Activated naive CD8-positive, alpha-beta T cell treated with anti-CD3 and anti-CD28 coated beads, Interleukin-2, amount 50 U/mL, for 16 hours (primary cell): Measurements from ENCODE around the gene NYNRIN.
"Not testable (repeated sequence)": the region's sequence is repeated elsewhere in the genome, so short reads cannot be mapped to it uniquely, and the experiment has no call there.

Experiments
- DNase-seq: peaks from one replicate; pipeline ENCODE4 v3.0.0-alpha.2; 2020; ENCODE audit warnings: low read depth, low spot score

NYNRIN gene

DNA sequence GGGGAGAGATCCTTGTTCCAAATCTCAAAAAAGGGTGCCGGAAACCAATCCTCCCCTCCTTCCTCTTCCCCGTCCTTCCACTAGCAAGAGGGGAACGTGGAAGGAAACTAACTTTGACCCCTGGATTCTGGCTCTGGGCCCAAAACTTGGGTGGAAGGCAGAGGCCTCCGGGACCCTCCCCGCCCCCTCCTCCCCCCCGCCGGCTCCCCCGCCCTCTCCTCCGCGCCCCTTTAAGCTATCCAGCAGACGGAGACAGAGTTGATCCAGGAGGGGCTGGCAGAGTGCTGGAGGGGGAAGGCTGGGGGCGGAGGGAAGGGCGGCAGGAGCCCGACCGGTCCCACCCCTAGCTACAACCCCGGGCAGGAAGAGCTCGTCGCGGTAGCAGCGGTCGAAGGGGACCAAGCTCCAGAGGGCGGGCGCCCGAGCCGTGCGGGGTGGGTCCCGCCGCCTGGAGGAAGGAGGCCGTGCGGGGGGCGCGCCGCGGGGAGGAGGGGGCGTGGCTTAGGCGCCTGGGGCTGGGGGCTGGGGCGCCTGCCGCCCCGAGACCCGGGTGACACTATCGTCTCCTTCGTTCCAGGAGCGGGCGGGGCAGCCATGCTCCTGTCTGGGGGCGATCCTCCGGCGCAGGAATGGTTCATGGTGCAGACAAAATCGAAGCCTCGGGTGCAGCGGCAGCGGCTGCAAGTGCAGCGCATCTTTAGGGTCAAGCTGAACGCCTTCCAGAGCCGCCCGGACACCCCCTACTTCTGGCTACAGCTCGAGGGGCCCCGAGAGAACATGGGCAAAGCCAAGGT lies at the start of gene NYNRIN:
TSS of gene NYNRIN (plus strand) at position 351 of the 794 bp plus-strand sequence. CDS start at position 595, 244 bp downstream.
- no peak for DNase-seq

DNA sequence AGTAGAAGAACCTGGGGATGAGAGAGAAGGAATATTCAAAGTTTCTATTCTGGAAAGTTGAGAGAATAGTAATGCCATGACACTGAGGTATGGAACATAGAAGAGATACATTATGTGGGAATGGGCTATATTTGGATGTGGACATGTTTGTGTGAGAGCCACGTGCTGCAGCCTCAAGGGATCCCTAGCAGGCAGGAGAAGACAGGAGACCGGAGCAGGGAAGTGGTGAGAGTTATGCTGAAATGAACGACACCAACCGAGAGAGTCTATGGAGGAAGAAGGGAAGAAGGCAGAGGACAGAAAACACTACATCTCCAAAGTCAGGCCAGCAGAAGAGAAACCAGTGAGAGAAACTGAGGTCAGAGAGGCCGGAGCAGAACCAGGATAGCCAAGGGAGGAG lies 49.1 kb upstream of the NYNRIN start:
- DNase-seq = no peak

DNA sequence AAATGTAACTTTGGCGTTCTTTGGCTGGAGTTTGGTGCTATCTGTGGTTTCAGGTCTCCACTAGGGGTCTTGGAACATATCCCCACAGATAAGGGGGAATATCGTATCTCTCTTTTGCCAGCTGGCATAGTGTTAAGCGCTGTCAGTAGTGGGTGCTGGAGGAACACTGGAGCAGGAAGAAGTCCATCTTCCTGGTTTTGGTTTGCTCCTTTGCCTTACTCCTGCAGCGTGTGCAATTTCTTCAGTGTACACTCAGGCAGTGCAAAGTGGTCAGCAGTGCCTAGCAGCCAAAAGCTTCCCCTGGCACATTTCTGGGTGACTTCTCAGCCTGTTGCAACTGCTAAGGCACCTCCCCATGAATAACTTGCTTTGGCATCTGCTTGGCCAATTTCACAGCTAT lies 47.3 kb upstream of the NYNRIN start:
- no peak for DNase-seq

DNA sequence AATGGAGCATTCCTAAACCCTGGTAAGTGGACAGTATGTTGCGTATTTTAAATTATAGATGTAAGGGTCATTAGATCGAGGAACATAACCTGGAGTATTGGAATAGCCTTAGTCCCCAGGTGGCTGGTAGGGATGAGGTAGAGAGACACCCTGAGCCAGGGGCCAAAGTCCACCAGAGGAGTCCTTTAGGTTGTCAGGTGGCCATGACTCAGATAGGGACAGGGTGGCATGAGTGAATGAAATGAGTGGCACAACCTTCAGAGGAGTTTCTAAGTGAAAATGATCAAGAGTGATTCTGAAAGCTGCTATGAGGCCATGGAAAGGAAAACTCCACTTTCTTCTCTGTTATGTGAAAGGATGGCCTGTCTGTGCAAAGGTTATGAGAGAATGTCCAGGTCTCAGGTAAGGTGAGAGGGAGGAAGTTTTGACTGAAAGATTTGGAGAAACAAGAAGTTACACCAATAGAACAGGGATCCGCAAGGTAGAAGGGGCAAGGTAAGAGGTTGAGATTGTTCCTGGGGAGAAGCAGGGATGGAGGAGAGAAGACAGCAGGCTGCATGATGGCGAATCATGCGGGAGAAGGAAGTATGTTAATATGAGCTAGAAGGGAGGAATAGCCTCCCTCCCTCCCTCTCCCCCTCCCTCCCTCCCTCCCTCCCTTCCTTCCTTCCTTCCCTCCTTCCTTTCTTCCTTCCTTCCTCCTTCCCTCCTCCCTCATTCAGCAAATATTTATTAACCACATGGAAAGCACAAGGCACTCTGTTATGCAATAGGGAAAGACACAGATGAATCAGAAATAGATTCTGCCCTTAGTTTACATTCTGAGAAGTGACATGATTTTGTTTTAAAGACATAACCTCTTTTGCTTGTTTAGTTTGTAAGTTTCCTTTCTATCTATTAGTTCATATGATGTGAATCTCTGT lies 45.0 kb upstream of the NYNRIN start:
- DNase-seq = no peak

DNA sequence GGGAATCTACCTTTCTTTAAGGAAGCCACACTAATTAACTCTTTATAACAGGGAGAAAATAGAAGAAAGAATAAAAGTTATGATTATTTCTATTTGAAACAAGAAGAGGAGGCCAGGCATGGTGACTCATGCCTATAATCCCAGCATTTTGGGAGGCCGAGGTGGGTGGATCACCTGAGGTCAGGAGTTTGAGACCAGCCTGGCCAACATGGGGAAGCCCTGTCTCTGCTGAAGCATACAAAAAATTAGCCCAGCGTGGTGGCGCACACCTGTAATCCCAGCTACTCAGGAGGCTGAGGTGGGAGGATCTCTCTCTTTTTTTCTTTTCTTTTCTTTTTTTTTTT lies 44.3 kb upstream of the NYNRIN start:
- not testable (repeated sequence) for DNase-seq

DNA sequence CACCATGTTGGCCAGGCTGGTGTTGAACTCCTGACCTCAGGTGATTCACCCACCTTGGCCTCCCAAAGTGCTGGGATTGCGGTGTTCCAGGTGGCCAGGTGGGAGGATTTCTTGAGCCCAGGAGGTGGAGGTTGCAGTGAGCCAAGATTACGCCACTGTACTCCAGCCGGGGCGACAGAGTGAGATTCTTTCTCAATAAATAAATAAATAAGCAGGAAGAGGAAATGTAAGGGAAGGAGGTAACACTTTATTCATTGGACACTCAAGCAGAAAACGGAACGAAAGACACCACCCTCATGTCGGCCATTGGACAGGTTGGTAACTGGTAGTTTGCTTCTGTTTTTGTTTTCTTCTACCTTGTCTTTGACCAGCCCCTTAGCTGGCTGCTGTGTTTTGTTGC lies 43.8 kb upstream of the NYNRIN start:
- no peak for DNase-seq

DNA sequence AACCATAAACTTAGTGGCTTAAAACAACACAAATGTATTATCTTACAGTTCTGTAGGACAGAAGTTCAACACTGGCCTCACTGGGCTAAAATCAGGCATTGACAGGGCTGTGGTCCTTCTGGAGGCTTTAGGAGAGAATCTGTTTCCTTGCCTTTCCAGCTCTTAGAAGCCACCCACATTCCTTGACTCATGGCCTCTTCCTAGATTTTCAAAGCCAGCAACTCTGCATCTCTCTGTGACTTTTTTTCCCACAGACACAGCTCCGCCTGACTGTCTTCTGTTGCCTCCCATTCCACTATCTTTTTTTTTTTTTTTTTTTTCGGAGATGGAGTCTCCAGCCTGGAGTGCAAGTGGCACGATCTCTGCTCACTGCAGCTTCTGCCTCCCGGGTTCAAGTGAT lies 42.6 kb upstream of the NYNRIN start:
- no peak for DNase-seq

DNA sequence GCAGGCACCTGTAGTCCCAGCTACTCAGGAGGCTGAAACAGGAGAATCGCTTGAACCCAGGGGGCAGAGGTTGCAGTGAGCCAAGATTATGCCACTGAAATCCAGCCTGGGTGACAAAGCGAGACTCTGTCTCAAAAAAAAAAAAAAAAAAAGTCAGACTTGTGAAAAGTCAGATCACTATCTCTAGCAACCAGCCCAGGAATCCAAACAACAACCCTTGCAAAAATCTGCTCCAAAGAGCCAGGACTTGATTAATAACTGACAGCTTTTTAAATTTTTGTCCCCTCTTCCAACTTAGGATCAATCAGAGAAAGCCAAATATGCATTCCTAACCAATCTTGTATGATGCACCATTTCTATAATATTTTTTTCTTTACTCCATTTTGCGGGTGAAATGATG lies 38.5 kb upstream of the NYNRIN start:
- DNase-seq = no peak

DNA sequence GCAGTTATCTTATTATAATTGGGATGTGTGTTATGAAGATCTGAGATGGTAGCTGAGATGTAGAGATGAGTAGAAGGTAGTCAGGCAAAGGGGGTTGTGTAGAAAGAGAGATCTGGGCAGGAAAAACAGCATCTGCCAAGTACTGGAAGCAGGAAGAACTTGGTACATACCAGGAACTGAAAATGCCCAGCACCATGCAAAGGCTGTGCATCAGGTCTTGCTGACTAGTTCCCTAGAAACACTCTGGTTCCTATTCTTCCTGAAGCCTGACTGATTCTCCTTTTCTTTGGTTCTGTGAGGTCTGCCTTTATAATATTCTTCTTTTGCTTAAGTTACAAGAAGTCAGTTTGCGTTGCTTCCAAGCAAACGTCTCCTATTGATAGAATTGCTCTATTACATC lies 37.5 kb upstream of the NYNRIN start:
- DNase-seq = no peak

DNA sequence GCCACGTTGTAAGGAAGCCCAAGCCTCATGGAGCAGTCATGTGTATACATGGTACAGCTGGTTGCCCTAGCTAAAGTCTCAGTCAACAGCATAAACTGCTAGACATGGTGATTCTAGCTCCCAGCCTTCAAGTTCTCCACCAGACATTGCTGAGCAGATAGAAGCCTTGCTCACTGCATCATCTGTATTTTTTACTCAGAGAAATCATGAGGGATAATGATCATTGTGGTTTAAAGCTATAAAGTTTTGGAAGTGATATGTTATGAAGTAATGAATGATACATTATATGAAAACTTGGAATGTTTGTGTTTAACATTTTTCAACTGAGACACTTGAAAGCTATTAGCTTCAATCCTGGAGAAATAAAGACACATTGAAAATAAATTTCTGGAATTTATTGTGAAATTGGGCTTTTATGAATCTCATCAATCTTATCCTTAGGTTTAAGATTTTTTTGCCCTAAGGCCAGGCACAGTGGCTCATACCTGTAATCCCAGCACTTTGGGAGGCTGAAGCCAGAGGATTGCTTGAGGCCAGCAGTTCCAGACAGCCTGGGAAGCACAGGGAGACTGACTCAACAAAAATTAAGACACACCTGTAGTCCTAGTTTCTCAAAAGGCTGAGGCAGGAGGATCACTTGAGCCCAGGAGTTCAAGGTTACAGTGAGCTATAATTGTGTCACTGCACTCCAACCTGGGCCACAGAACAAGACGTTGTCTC lies 36.4 kb upstream of the NYNRIN start:
- DNase-seq = no peak

DNA sequence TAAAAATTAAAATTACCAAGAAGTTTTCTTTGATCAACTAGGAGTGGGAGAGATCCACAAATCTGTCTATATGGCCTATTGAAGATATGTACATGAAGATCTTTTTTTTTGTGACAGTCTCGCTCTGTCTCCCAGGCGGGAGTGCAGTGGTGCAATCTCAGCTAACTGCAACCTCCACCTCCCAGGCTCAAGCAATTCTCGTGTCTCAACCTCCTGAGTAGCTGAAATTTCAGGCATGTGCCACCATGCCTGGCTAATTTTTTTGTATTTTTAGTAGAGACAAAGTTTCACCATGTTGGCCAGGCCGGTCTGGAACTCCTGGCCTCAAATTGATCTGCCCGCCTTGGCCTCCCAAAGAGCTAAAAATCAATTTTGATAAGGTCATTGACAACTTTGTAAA lies 35.4 kb upstream of the NYNRIN start:
- no peak for DNase-seq

DNA sequence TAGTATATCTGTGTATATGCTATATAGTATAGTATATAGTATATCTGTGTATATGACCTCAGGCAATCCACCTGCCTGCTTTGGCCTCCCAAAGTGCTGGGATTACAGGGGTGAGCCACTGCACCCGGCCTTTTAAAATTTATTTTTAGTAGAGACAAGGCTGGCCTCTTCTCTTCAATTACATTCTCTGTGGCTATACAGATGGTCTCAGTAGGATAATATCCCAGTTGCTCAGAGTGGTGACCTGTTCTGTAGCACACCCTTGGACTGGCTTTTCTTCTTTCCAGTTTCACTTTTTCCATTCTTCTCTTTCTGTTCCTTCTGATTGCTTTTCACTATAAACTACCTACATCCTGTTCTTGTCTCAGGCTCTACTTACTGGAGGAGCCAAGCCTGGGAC lies 34.0 kb upstream of the NYNRIN start:
- DNase-seq = no peak

DNA sequence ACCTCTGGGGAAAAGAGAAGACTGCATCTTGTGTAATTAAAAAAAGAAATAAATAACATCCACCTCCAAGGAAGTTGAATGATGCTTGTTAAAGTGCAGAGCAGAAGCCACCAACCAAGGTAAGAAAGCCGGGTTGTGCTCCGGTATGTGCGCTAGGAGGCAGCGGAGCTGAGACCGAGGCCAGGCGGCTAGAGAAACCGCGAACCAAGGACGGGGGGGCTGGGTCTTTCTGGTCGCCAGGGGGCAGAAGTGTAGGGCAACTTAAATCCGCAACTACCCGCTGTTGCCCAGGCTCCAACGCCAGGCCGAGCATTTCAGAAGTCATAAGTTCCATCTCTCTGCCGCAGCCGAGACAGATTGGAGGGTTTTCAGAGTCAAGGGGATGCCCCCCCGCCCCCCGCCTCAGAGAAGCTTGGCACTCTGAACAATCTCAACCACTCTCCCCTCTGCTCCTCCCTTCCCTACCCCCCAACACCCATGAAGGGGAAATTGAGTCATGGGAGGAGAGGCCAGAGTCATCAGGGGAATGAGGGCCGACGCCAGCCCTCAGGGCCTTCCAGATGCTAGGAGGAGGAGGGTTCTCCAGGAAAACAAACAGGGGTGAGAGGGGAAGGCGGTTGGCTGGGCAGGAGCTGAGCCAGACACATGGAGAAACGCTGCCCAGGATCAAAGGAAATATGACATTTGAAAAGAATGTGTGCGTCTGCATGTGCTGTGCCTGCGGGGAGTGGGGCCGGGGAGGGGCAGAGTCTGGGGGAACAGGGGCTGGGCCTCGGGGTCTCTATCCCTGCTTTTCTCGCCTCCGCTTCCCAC lies 33.0 kb upstream of the NYNRIN start:
- peak; percentile 40 for DNase-seq

DNA sequence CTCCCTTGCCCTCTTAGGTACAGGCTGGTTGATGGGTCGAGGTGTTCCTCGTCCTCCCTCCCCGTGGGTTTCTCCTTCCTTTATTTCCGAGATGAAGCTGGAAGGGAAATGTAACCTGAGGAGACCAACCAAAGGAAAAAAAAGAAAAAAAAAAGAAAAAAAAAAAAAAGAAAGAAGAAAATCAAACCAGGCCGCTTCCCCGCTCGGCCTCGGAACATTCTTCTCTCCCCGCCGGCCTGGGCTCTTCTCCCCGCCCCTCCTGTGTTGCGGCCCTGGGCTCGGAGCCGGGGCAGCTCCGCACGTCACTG lies 32.4 kb upstream of the NYNRIN start:
- no peak for DNase-seq

DNA sequence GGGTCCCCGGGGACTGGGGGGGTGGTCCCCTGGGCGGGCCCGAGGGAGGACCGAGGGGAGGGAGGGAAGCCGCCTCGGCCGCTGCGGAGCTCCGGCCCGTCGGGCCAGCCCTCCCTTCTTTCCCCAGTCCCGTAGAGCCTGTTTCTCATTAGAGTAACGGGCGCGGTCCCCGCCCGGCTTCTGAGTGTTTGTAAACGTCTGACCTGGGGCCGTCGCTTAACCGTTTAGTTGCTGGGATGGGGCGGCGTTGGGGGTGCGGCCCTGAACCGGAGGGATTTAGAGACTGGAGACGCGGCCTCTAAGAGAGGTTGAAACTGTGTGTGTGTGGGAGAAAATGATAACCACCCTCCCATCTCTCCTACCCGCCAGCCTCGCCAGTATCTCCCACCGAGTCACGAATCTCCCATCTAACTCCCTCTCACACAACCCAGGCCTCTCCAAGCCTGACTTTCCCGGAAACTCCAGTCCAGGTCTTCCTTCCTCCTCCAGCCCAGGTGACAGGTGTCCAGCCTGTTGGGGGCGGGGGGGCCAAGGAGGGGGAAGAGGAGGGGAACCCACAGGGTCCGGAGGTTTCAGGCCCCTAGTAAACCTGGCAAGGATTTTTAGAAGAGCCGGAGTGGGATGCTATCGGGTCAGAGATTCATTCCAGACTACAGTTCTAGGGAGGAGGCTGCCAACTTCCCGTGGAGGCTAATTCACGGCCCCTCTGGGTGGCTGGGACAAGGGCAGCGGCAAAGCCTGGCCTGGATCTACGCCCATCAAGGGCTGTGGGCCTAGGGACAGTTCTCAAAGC lies 31.9 kb upstream of the NYNRIN start:
- no peak for DNase-seq

DNA sequence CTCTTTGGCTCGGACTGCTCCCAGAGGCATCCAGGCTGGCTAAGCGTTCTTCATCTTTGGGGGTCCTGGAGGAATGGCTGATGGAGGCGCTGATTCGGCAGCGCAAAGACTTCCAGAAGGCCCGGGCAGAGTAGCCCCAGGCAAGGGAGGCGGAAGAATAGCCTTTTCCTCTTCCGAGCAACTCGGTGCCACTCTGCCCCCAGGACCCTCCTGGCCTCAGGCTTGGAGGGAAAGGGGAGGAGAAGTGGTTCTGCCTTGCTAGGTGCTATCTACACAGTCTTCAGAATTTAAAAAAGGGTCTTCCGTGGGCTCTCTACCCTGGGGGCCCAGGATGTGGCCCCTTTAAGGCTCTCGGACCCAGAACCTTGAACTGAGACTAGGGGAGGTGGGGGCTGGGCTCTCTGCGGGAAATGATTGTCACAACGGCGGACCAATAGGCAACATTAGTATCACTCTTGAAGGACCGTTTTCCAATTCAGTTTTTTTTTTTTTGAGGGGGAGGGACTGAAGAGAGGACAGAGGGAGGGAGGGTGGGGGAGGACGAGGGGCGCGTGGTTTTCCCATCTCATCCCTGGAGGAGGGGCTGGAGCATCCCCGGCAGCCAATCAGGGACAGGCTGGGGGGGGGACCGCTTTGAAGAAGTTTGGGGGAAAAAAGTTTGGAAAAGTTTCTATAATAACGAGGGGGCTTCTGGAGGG lies 31.1 kb upstream of the NYNRIN start, which contains the start of gene NFATC4:
TSS of gene NFATC4 (plus strand) at position 671 of the 698 bp plus-strand sequence. CDS start 157 bp downstream, outside the sequence.
- DNase-seq = no peak

DNA sequence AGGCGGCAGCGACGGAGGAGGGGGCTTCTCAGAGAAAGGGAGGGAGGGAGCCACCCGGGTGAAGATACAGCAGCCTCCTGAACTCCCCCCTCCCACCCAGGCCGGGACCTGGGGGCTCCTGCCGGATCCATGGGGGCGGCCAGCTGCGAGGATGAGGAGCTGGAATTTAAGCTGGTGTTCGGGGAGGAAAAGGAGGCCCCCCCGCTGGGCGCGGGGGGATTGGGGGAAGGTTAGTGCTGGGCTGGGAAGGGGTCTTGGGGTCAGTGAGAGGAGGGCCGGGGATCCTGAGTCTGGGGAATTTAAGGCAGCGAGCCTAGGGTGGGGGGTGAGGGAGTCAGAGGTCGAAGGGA lies 30.6 kb upstream of the NYNRIN start:
- no peak for DNase-seq

DNA sequence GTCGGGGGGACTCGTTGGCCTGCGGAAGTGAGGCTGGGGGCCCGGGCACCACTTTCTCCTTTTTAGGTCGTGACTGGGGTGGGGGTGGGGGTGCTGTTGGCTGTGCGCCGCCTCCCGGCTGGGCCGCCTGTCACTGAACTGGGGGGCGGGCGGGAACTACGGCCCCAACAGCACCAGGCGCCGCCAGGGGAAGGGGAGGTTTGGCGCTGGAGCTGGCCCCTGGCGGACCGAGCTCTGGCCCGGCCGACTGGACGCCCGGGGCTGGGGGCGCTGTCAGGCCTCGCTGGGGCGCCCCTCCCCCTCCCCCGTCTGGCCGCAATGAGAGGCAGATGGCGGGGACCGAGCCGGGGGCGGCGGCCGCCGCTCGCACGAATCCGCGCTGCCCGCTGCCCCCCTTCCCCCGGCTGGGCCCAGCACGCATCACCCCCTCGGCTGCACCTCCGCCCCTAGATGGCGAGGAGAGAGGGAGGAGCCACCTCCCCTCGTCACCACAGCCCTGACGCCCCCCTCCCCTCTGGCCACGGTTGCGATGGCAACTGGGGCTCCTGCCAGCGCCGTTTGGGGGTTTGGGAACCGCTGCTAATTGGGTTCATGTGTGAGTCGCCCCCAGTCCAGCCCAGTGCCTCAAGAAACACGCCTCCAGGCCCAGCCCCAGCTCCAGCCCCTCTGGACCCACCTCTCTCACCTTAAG lies 30.1 kb upstream of the NYNRIN start:
- no peak for DNase-seq

DNA sequence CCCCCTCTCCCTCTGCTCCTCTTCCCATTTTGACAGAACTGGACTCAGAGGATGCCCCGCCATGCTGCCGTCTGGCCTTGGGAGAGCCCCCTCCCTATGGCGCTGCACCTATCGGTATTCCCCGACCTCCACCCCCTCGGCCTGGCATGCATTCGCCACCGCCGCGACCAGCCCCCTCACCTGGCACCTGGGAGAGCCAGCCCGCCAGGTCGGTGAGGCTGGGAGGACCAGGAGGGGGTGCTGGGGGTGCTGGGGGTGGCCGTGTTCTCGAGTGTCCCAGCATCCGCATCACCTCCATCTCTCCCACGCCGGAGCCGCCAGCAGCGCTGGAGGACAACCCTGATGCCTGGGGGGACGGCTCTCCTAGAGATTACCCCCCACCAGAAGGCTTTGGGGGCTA lies 29.3 kb upstream of the NYNRIN start:
- no peak for DNase-seq
